Testis (tissue), 3 donors: ENCODE data around the gene AGO1. TPM values are rescaled to one million over a fixed set of nuclear protein-coding genes. Genes with fewer than 3 reads are reported as not detected.
A peak's percentile ranks its signal among the peaks of the same experiment; 100 is the strongest.
"Not testable (repeated sequence)": the region's sequence is repeated elsewhere in the genome, so short reads cannot be mapped to it uniquely, and the experiment has no call there.

Source experiments
- DNase-seq: peaks from one replicate; pipeline ENCODE4 v3.0.0-alpha.2; 2019
- H3K27ac ChIP-seq, 2 donors: fragments of 200-600 bp; sonication (generic); one replicate each; pipeline ENCODE4 v1.5.1; 2019
- H3K27me3 ChIP-seq: fragments of 200-600 bp; sonication (generic); one replicate; pipeline ENCODE4 v1.5.1; 2019
- H3K36me3 ChIP-seq: fragments of 200-600 bp; sonication (generic); one replicate; pipeline ENCODE4 v1.5.1; 2017; ENCODE audit warnings: low read depth; ENCODE audit errors: missing control alignments
- H3K4me1 ChIP-seq: fragments of 200-600 bp; sonication (generic); one replicate; pipeline ENCODE4 v1.5.1; 2019
- H3K4me3 ChIP-seq, 2 donors: fragments of 200-600 bp; sonication (generic); one replicate each; pipeline ENCODE4 v1.5.1; 2017 to 2019
- H3K9me3 ChIP-seq: fragments of 200-600 bp; sonication (generic); one replicate; pipeline ENCODE4 v1.5.1; 2017
- CTCF ChIP-seq, 3 experiments: fragments of 450-650 bp in 2 of 3; fragments of 200-600 bp in 1 of 3; sonication (generic) in 1 of 3; IDR thresholded peaks; one replicate each; pipeline ENCODE4 v1.5.1; 2016 to 2019; ENCODE audit warnings: antibody characterized with exemption in 3 of 3, mild to moderate bottlenecking in 2 of 3, moderate library complexity in 1 of 3
- POLR2A ChIP-seq: fragments of 450-650 bp; IDR thresholded peaks from one replicate; pipeline ENCODE4 v1.6.1; 2017; ENCODE audit warnings: antibody characterized with exemption, mild to moderate bottlenecking, moderate library complexity
- WGBS, 2 donors: methylation state at CpG; one replicate each; pipeline ENCODE4 v1.1.5; 2018; 5-methylcytosine and 5-hydroxymethylcytosine counted together
- intact Hi-C: fragments of 100-400 bp; cut with DNase I; formaldehyde crosslinking; loops from one replicate; pipeline ENCODE4 v1.15.1; 2023; ENCODE audit warnings: low total_unique reads
- polyA plus RNA-seq: library from polyadenylated mRNA; stranded (reverse); fragments of 350-450 nt; fragmentation: Illumina TruSeq; extraction: RNeasy Lipid Tissue Mini Kit (QIAGEN cat#74804); gene quantifications from one replicate; pipeline ENCODE4 v1.2.3, GENCODE V29; 2014; ENCODE audit warnings: low read depth, low replicate concordance; ENCODE audit not compliant: insufficient read depth
- total RNA-seq, 2 donors: library from RNA; depleted of rRNA; stranded (reverse); fragments of >200 nt; gene quantifications; one replicate each; pipeline ENCODE4 v1.2.3, GENCODE V29; 2016

AGO1 gene
- total and polyA plus RNA-seq, 3 donors from 2014 or later = 11.5 to 41.9 (median 32.3) TPM

DNA sequence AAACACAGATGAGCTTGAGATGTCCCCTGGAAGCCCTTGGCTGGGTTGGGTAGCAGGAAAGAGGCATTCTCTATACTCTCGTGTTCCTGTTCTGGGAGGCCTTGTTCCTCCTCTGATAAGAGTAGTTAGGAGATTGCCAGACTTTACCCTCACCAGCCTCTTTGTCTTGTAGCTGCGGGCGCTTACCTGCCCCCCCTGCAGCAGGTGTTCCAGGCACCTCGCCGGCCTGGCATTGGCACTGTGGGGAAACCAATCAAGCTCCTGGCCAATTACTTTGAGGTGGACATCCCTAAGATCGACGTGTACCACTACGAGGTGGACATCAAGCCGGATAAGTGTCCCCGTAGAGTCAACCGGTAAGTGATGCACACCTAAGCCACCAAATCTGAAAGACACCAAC lies 5.2 kb downstream of the AGO1 start:
- H3K36me3 ChIP-seq = no peaks in the 10 kb centered on the region
- peaks cover 33% of the 10 kb centered on the region for H3K4me1 ChIP-seq
- no peak overlapping the region for H3K4me3 ChIP-seq
- H3K27ac ChIP-seq = no peak overlapping the region
- intact Hi-C loops = no loop called here
- H3K27me3 ChIP-seq = no peaks in the 10 kb centered on the region
- H3K9me3 ChIP-seq = no peaks in the 10 kb centered on the region
- no peak for DNase-seq
- WGBS, 2 donors = 71 to 85% methylated on average over 11 of the region's 11 CpGs
- TF ChIP-seq POLR2A = no peak
- TF ChIP-seq CTCF (IDR thresholded peaks at IDR 0.05) = no peak

GRCh38 chr1:35888981-35889380 lies 6.0 kb downstream of the AGO1 start:
- H3K9me3 ChIP-seq, H3K4me3 ChIP-seq, H3K36me3 ChIP-seq, intact Hi-C loops, DNase-seq, H3K27ac ChIP-seq, H3K27me3 ChIP-seq: not testable (repeated sequence)
- 65 to 83% methylated on average over 3 of the region's 3 CpGs for WGBS, 2 donors
- peaks cover 32% of the 10 kb centered on the region for H3K4me1 ChIP-seq

GRCh38 chr1:35893051-35893879 lies 10.3 kb downstream of the AGO1 start:
- DNase-seq = no peak
- Histone ChIP-seq H3K27me3 (no peaks in the 10 kb centered on the region), H3K27ac (no peak overlapping the region), H3K36me3 (no peaks in the 10 kb centered on the region), H3K4me1 (peaks cover 9% of the 10 kb centered on the region), H3K9me3 (no peaks in the 10 kb centered on the region), H3K4me3 (no peak overlapping the region)
- WGBS, 2 donors = 92 to 100% methylated on average over 4 to 14 of the region's 14 CpGs
- intact Hi-C loops = no loop called here
- TF ChIP-seq CTCF (IDR thresholded peaks at IDR 0.05) (no peak), POLR2A (no peak)

- H3K9me3 ChIP-seq = no peaks in the 10 kb centered on the region
- H3K4me3 ChIP-seq = no peak overlapping the region
- 61 to 73% methylated on average over 6 of the region's 6 CpGs for WGBS, 2 donors
- no peaks in the 10 kb centered on the region for H3K36me3 ChIP-seq
- H3K27ac ChIP-seq = no peak overlapping the region
- TF ChIP-seq CTCF (IDR thresholded peaks at IDR 0.05) (no peak), POLR2A (no peak)
- intact Hi-C loops = no loop called here
- DNase-seq = peak; percentile 56
- peaks cover 9% of the 10 kb centered on the region for H3K4me1 ChIP-seq
- H3K27me3 ChIP-seq = no peaks in the 10 kb centered on the region
These were observed 11.2 kb downstream of the AGO1 start for GRCh38 chr1:35894183-35894582.

DNA sequence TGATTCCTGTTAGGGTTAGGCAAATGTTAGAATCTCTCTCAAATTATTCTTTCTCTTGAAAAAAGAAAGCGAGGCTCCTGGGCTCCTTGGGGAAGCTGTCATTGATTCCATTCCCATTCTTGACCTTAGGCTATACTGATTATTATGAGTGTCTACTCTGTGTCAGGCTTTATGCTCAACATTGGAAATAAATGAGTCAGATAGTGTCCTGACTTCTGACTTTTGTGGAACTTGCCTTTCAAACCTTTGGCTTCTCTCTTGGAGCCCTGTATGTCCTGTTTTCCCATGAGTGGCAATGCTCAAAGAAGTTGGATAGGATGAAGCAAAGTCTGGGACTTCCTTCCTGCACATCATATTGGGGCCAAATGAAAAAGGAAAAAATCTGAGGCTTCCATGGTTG lies 11.6 kb downstream of the AGO1 start:
- intact Hi-C loops = no loop called here
- H3K9me3 ChIP-seq = no peaks in the 10 kb centered on the region
- 67 to 80% methylated on average over 1 of the region's 1 CpG for WGBS, 2 donors
- DNase-seq = no peak
- H3K36me3 ChIP-seq = no peaks in the 10 kb centered on the region
- no peak for TF ChIP-seq CTCF (IDR thresholded peaks at IDR 0.05)
- TF ChIP-seq POLR2A = no peak
- H3K27ac ChIP-seq = no peak overlapping the region
- peaks cover 9% of the 10 kb centered on the region for H3K4me1 ChIP-seq
- H3K27me3 ChIP-seq = no peaks in the 10 kb centered on the region
- H3K4me3 ChIP-seq = no peak overlapping the region
